GM21515 (cell line): ENCODE results near the gene DEFB132.
"Not testable (repeated sequence)": the region's sequence is repeated elsewhere in the genome, so short reads cannot be mapped to it uniquely, and the experiment has no call there.

Source experiments
- ATAC-seq: cut with Tn5 transposase; IDR thresholded peaks from one replicate; pipeline ENCODE4 v1.9.1; 2021; ENCODE audit not compliant: unreplicated experiment

Gene DEFB132

GRCh38 chr20:257419-257818, at the start of gene DEFB132:
Gene DEFB132 (plus strand): TSS chr20:257724. CDS start chr20:257779, 55 bp downstream.
- no peak for ATAC-seq

GRCh38 chr20:208942-209566, 48.5 kb upstream of the DEFB132 start:
- ATAC-seq, result no peak

GRCh38 chr20:210809-211502, 46.6 kb upstream of the DEFB132 start:
- ATAC-seq, result no peak

GRCh38 chr20:214383-214782, 43.1 kb upstream of the DEFB132 start:
- no peak for ATAC-seq

- no peak for ATAC-seq
These were observed 41.7 kb upstream of the DEFB132 start for GRCh38 chr20:215796-216195.

- ATAC-seq, result no peak
These were observed 40.3 kb upstream of the DEFB132 start for GRCh38 chr20:217266-217665.

GRCh38 chr20:219290-220115, 38.0 kb upstream of the DEFB132 start:
- no peak for ATAC-seq

- ATAC-seq, result no peak
These were observed 36.2 kb upstream of the DEFB132 start for GRCh38 chr20:221258-221830.

GRCh38 chr20:225879-226278, 31.6 kb upstream of the DEFB132 start:
- ATAC-seq, result not testable (repeated sequence)

- ATAC-seq, result no peak
These were observed 30.6 kb upstream of the DEFB132 start, which contains the start of gene DEFB129 for GRCh38 chr20:226958-227357. Gene DEFB129 (plus strand): TSS chr20:227258. CDS start chr20:227289, 31 bp downstream.

GRCh38 chr20:227439-228105, 30.0 kb upstream of the DEFB132 start:
- ATAC-seq, result no peak

- ATAC-seq, result no peak
These were observed 21.6 kb upstream of the DEFB132 start for GRCh38 chr20:235891-236290.

GRCh38 chr20:237489-237888, 20.0 kb upstream of the DEFB132 start:
- no peak for ATAC-seq

- no peak for ATAC-seq
These were observed 19.6 kb upstream of the DEFB132 start for GRCh38 chr20:237929-238328.

- no peak for ATAC-seq
These were observed 14.6 kb upstream of the DEFB132 start for GRCh38 chr20:242905-243304.

GRCh38 chr20:251354-251753, 6.2 kb upstream of the DEFB132 start:
- no peak for ATAC-seq

- no peak for ATAC-seq
These were observed 4.7 kb upstream of the DEFB132 start for GRCh38 chr20:252801-253200.

GRCh38 chr20:253447-253846, 4.1 kb upstream of the DEFB132 start:
- not testable (repeated sequence) for ATAC-seq

GRCh38 chr20:258269-258858, 840 bp downstream of the DEFB132 start:
- no peak for ATAC-seq

GRCh38 chr20:258963-259362, 1.4 kb downstream of the DEFB132 start:
- ATAC-seq, result no peak
